ENCODE results near the gene CA5A.

CA5A gene

GRCh38 chr16:87842209-87842869 is 94.0 kb downstream of the CA5A start:
- no peak for DNase-seq (ENCODE audit: extremely low spot score, insufficient read length, low read depth)
- no peak for FAIRE-seq

- FAIRE-seq (no peak), DNase-seq (ENCODE audit: extremely low spot score, insufficient read length, low read depth) (no peak)
Observed at GRCh38 chr16:87841340-87842208, 94.8 kb downstream of the CA5A start.

- DNase-seq (ENCODE audit: extremely low spot score, insufficient read length, low read depth) (no peak), FAIRE-seq (no peak)
Observed at GRCh38 chr16:87840271-87840978, 95.9 kb downstream of the CA5A start.

DNA sequence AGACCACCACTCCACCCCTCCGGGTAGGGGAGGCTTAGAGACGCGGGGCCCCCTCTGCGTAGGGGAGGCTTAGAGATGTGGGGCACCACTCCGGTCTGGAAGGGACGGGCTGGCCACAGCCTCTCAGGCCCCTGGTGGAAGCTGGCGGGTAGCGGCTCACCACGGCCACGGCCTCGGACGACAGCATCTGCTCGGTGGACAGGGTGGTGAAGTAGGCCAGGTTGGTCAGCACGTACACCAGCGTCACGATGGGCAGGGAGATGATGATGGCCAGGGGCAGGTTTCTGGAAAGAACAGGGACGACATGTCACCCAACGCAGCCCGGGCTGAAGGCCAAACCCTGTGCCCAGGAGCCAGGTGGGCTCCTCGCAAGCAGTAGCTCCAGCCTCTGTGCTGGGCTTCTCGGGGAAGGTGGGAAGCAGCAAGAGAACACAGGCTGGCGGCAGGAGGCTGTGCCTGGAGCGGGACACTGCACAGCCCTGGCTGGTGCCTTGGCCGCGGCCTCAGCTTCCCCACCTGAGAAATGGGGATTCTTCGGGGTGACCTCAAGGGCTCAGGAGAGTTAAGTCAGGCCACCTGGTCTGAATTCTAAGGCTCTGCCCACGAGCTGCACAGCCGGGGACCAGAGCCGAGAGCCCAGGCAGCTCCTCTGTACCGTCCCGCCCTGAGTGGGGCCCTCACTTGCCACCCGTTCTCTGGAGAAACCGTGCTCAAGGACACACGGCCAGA is 96.6 kb downstream of the CA5A start:
- no peak for DNase-seq (ENCODE audit: extremely low spot score, insufficient read length, low read depth)
- FAIRE-seq: no peak

- DNase-seq (ENCODE audit: extremely low spot score, insufficient read length, low read depth) (no peak), FAIRE-seq (no peak)
Observed at GRCh38 chr16:87838643-87839541, 97.4 kb downstream of the CA5A start.
